HG03095 (cell line): Measurements from ENCODE around the gene SENP1.
"Not testable (repeated sequence)": the region's sequence is repeated elsewhere in the genome, so short reads cannot be mapped to it uniquely, and the experiment has no call there.

Experiments
- ATAC-seq: cut with Tn5 transposase; IDR thresholded peaks from one replicate; pipeline ENCODE4 v1.9.1; 2021; ENCODE audit warnings: moderate library complexity; ENCODE audit not compliant: unreplicated experiment

Gene SENP1

DNA sequence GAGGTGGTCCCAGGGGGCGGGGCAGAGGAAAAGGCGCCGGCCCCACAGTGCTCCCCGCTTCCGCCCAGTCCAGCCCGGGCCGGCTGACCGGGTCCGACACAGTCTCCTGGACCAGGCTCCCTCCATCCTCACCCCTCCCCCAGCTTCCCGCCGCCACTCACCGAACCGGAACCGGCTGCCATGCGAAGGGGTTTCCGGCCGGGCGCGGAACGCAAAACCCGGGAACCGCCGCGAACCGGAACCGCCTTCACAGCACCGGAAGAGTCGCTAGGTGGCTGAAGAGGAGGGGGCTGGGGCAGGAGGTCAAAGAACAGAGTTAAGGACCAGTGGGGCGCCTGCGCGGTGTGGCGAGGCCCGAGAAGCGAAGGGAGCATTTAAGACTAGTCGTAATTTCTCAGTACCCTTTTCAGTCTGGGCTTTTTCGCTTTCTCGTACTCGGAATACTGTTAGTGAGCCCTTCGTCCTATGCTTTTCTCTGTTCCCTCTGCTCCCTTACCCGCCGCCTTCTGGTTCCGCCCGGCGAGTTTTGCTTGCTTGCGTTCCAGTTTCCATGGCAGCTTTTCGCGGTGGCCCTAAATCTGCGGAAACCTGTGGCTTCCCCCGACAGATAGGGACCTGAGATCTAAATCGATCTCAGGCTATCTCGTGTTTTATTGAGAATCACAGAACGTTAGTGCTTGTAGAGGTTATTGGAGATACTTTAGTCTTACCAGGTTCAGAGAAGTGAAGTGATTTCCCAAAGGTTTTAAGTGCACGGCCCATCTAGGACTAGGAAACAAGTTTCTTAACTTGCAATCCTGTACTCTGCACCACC lies at the start of gene SENP1:
Gene SENP1, minus strand, starts transcription at position 213 of the 814 bp plus-strand sequence. CDS start 4,607 bp downstream, outside the sequence.
- ATAC-seq, result peak; percentile 57

GRCh38 chr12:48151103-48151771 lies 45.4 kb upstream of the SENP1 start:
- ATAC-seq, result no peak

DNA sequence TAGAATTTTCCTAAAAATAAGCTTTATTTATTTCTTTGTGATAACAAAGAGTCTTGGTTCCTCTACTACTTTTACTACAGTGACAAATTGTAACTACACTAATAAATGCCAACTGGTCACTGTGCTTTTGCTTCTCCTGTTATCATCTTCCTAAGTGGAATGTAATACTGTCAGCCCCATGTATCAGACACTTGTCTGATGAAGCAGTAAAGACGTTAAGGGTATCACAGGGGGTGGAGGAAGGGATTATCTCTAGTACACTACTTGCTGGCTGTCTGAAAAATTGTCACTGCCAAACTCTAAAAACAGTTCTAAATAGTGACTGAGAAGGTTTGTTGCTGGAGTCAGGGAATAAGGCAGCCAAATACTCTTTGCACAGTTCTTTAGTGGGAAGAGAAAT lies 40.1 kb upstream of the SENP1 start:
- no peak for ATAC-seq

DNA sequence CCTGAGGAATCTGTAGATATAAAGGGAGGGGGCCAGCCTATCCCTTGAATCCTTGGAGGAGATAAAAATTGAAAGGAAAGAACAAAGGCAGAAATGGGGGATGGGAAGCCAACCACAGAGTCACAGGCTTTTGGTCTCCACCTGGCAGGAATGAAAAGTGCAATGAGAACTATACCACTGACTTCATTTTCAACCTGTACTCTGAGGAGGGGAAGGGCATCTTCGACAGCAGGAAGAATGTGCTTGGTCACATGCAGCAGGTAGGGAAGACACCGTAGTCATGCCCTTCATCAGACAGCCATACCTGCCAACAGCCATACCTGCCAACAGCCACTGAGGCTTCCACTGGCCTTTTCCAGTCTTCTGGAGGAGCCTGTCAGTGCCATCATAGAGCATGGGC lies 38.0 kb upstream of the SENP1 start:
- no peak for ATAC-seq

- no peak for ATAC-seq
These were observed 37.2 kb upstream of the SENP1 start for GRCh38 chr12:48142818-48143674.

DNA sequence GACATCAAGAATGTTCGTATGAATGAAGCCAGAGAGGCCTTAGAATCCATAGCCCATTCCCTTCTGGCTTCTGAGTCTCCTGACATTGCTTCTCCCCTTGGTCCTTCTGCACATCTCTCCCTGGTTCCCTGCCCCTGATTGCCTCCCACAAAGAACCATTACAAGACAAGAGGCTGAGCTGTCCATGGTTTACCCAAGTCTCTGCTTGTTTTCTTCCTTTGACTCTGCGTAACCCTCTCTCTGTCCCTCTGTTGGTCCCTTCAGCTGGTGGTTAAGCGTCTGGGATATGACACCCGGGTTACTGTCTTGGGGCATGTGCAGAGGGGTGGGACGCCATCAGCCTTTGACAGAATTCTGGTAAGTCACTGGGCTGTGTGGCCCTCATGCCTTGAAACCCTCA lies 29.1 kb upstream of the SENP1 start:
- no peak for ATAC-seq

- ATAC-seq, result no peak
These were observed 26.9 kb upstream of the SENP1 start for GRCh38 chr12:48132826-48133225.

GRCh38 chr12:48131517-48131916 lies 25.6 kb upstream of the SENP1 start:
- ATAC-seq, result no peak

- ATAC-seq, result no peak
These were observed 23.5 kb upstream of the SENP1 start for GRCh38 chr12:48129376-48129775.

- ATAC-seq, result no peak
These were observed 22.9 kb upstream of the SENP1 start for GRCh38 chr12:48128800-48129199.

GRCh38 chr12:48126953-48127630 lies 21.2 kb upstream of the SENP1 start:
- ATAC-seq, result no peak

DNA sequence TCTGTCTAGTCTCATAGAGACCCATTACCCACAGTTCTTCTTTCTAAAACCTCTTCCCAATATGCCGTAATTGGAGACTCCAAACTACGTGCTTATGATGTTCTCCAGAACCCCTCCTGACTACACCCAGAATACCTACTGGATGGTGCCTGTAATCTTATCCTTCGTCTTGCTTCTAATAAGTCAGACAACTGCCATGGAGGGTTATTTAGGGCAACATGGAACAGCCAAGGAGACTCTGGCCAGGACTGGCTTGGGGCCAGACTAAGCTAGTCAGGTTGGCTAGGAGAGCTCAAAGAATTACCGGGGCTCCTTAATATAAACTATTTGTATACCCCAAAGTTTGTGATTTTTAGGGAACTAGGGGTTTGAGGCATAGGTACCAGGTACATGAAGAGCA lies 20.1 kb upstream of the SENP1 start:
- no peak for ATAC-seq

- ATAC-seq, result not testable (repeated sequence)
These were observed 19.7 kb upstream of the SENP1 start for GRCh38 chr12:48125542-48125941.

- ATAC-seq, result no peak
These were observed 17.3 kb upstream of the SENP1 start for GRCh38 chr12:48123169-48123568.

- ATAC-seq, result no peak
These were observed 16.4 kb upstream of the SENP1 start for GRCh38 chr12:48122065-48122834.

GRCh38 chr12:48121522-48121921 lies 15.6 kb upstream of the SENP1 start:
- no peak for ATAC-seq

GRCh38 chr12:48119834-48120195 lies 13.9 kb upstream of the SENP1 start:
- no peak for ATAC-seq

GRCh38 chr12:48119078-48119833 lies 13.4 kb upstream of the SENP1 start, which contains the start of gene PFKM:
Gene PFKM, plus strand, starts transcription at chr12:48119364. Its CDS starts 3,411 bp downstream, at chr12:48122775.
- ATAC-seq, result peak; percentile 99

GRCh38 chr12:48118284-48118871 lies 12.5 kb upstream of the SENP1 start:
- ATAC-seq, result no peak
